Suprapubic skin (tissue), 4 donors: Measurements from ENCODE around the gene ACTMAP.

Source experiments
- EP300 ChIP-seq: sonication (generic); formaldehyde crosslinking; IDR thresholded peaks from one replicate; pipeline ENCODE4 v1.6.1; 2017; ENCODE audit warnings: antibody characterized with exemption
- POLR2A ChIP-seq, 2 donors: fragments of 450-650 bp; IDR thresholded peaks; one replicate each; pipeline ENCODE4 v1.6.1; 2017; ENCODE audit warnings: antibody characterized with exemption in 2 of 2, mild to moderate bottlenecking in 2 of 2, moderate library complexity in 2 of 2
- POLR2AphosphoS5 ChIP-seq, 3 donors: sonication (generic); formaldehyde crosslinking; IDR thresholded peaks; one replicate each; pipeline ENCODE4 v1.6.1; 2017; ENCODE audit warnings: antibody characterized with exemption in 3 of 3
- TF ChIP-seq, protein P1 (sequence below), 2 donors: fragments of 200-600 bp in 1 of 2; fragments of 450-650 bp in 1 of 2; sonication (generic) in 1 of 2; IDR thresholded peaks; one replicate each; pipeline ENCODE4 v1.5.1; 2016 to 2019; ENCODE audit warnings: antibody characterized with exemption in 2 of 2, mild to moderate bottlenecking in 1 of 2, moderate library complexity in 1 of 2

DNA sequence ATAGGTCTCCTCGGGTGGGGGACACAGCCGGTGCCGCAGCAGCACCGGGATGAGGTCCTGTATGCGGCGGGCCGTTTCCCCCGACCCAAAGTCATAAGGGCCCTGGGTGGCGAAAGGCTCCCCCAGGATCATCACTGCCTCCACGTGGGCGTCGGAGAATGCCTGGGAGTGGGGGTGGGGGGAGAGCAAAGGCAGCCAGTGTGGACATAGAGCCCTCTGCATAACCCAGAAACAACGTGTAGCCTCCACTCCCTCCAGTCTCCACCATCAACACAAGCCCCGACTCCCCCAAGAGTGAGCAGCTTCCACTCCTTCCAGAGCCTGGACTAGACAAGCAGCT, 58.1 kb downstream of the ACTMAP start:
- TF ChIP-seq EP300, result no peak
- TF ChIP-seq, protein P1, sequence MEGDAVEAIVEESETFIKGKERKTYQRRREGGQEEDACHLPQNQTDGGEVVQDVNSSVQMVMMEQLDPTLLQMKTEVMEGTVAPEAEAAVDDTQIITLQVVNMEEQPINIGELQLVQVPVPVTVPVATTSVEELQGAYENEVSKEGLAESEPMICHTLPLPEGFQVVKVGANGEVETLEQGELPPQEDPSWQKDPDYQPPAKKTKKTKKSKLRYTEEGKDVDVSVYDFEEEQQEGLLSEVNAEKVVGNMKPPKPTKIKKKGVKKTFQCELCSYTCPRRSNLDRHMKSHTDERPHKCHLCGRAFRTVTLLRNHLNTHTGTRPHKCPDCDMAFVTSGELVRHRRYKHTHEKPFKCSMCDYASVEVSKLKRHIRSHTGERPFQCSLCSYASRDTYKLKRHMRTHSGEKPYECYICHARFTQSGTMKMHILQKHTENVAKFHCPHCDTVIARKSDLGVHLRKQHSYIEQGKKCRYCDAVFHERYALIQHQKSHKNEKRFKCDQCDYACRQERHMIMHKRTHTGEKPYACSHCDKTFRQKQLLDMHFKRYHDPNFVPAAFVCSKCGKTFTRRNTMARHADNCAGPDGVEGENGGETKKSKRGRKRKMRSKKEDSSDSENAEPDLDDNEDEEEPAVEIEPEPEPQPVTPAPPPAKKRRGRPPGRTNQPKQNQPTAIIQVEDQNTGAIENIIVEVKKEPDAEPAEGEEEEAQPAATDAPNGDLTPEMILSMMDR (IDR thresholded peaks at IDR 0.05), result no peak
- TF ChIP-seq POLR2A (IDR thresholded peaks at IDR 0.05), result no peak
- no peak for TF ChIP-seq POLR2AphosphoS5 (IDR thresholded peaks at IDR 0.05)
